A673 (cell line): Measurements from ENCODE around the gene IQCK.

Source experiments
- CTCF ChIP-seq: fragments of 300-800, 200-600 bp; sonication (generic); conservative IDR thresholded peaks from 2 replicates; pipeline ENCODE4 v1.5.1; 2017; ENCODE audit warnings: low read depth, mild to moderate bottlenecking, antibody characterized with exemption, low read length, moderate library complexity, mixed read lengths
- EZH2 ChIP-seq: fragments of 200-600 bp; sonication (generic); IDR thresholded peaks from 2 replicates; pipeline ENCODE4 v1.6.1; 2017; ENCODE audit warnings: borderline replicate concordance, low read depth, mild to moderate bottlenecking, mixed read lengths, antibody characterized with exemption, low read length; ENCODE audit not compliant: poor library complexity, severe bottlenecking

DNA sequence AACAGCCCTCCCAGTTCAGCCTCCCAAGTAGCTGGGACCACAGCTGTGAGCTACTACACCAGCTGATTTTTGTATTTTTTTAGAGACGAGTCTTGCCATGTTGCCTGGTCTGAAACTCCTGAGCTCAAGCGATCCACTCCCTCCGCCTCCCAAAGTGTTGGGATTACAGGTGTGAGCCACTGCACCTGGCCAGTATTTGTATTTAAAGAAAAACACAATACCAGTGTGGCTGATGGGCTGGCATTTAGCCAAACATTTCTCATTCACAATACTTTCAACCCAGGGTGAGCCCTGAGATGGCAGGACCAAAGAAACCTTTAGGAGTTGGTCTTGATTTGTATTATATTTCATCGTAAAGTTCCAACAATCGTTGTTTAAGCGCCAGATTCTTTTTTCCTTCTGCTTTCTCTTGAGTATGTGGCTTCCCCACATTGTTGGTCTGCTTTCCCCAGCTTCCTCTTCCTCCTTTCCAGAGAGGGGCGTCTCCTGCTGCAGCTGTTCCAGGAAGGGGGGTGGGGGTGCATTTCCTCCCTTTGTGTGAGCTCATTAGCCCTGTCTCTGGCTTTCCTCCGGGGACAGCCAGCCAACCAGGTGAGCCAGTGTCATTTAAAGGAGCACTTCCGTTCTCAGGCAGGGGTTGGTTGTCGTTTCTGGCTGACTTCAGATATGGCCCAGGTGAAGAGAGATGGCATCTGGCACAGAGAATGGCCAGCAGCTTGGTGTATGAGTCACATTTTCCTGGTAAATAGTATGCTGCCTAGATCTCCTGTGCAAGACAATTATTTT, 86.7 kb downstream of the IQCK start:
- TF ChIP-seq CTCF (no peak), EZH2 (no peak)
